GM18499 (cell line): Measurements from ENCODE around the gene FAAH.
"Not testable (repeated sequence)": the region's sequence is repeated elsewhere in the genome, so short reads cannot be mapped to it uniquely, and the experiment has no call there.

Source experiments
- ATAC-seq: cut with Tn5 transposase; IDR thresholded peaks from one replicate; pipeline ENCODE4 v1.9.1; 2021; ENCODE audit warnings: moderate number of reproducible peaks; ENCODE audit not compliant: insufficient read depth, unreplicated experiment

Gene FAAH

GRCh38 chr1:46394108-46394871, at the start of gene FAAH:
Gene FAAH (plus strand): TSS chr1:46394317. CDS start chr1:46394349, 32 bp downstream.
- no peak for ATAC-seq

GRCh38 chr1:46344481-46344880, 49.6 kb upstream of the FAAH start:
- ATAC-seq, result no peak

GRCh38 chr1:46345281-46345680, 48.8 kb upstream of the FAAH start:
- no peak for ATAC-seq

GRCh38 chr1:46352363-46352762, 41.8 kb upstream of the FAAH start:
- ATAC-seq, result no peak

- not testable (repeated sequence) for ATAC-seq
Observed at GRCh38 chr1:46355920-46356319, 38.2 kb upstream of the FAAH start.

- ATAC-seq, result no peak
Observed at GRCh38 chr1:46362158-46362557, 32.0 kb upstream of the FAAH start.

- no peak for ATAC-seq
Observed at GRCh38 chr1:46363121-46363520, 31.0 kb upstream of the FAAH start.

- no peak for ATAC-seq
Observed at GRCh38 chr1:46364612-46365011, 29.5 kb upstream of the FAAH start.

GRCh38 chr1:46365796-46366195, 28.3 kb upstream of the FAAH start:
- ATAC-seq, result not testable (repeated sequence)

- no peak for ATAC-seq
Observed at GRCh38 chr1:46367072-46367471, 27.0 kb upstream of the FAAH start.

- not testable (repeated sequence) for ATAC-seq
Observed at GRCh38 chr1:46367701-46368100, 26.4 kb upstream of the FAAH start.

GRCh38 chr1:46368791-46369190, 25.3 kb upstream of the FAAH start:
- ATAC-seq, result no peak

- ATAC-seq, result no peak
Observed at GRCh38 chr1:46369542-46370213, 24.4 kb upstream of the FAAH start.

GRCh38 chr1:46370214-46370633, 23.9 kb upstream of the FAAH start:
- ATAC-seq, result no peak

GRCh38 chr1:46372431-46372830, 21.7 kb upstream of the FAAH start:
- ATAC-seq, result no peak

- ATAC-seq, result no peak
Observed at GRCh38 chr1:46379996-46380395, 14.1 kb upstream of the FAAH start.

- ATAC-seq, result no peak
Observed at GRCh38 chr1:46380508-46380907, 13.6 kb upstream of the FAAH start.

GRCh38 chr1:46393510-46393909, 607 bp upstream of the FAAH start:
- ATAC-seq, result no peak

GRCh38 chr1:46394872-46395465, 852 bp downstream of the FAAH start:
- ATAC-seq, result no peak

GRCh38 chr1:46396441-46397398, 2.6 kb downstream of the FAAH start:
- no peak for ATAC-seq
